GM12872 (cell line): ENCODE results near the gene TBCK.

Experiments used
- TF ChIP-seq, protein P1 (sequence below): IDR thresholded peaks from 3 replicates; pipeline ENCODE4 v1.5.1; 2011; ENCODE audit warnings: low read depth, mild to moderate bottlenecking, low read length, moderate library complexity; ENCODE audit not compliant: insufficient read depth

Gene TBCK

DNA sequence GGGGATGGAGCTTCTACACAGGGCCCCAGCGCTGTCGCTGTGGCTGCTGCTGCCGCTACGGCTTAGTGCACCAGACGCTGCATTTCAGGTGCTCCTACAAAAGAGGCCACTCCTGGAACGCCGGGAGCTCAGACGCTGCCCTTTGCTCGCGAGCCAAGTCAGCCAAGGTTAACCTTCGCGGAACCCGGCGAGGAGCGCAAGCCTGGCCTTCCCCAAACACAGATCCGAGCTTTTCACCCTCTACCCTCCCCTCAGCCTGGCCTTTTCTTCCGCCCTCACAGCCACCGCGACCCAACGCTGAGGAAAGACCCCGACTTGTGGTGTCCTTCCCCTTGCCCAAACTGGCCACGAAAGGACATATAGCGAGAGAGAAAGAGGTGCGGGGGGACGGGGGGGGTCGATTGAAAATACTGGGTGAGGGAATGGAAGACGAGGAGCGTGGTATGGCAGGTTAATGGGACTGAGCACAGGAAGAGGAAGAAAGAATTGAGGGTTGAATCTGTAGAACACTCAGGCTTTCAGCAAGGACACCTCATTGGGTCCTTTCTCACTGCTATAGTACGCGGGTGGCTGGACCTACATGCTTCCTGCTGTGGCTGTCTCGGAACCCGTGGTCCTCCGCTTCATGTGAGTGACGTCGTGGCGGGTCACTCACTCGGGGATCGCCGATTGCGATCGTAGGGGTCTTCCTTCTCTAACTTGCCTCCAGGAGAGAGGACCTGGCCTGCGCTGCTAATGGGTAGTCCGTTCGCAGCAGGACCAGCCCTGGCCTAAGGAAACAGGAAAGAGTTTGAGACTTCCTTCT is at the start of gene TBCK, which contains the start of gene AIMP1:
Gene TBCK (minus strand): TSS at position 242 of the 805 bp plus-strand sequence. CDS start 7,249 bp downstream, outside the sequence.
Gene AIMP1 (plus strand): TSS at position 583 of the 805 bp plus-strand sequence. CDS start 8,460 bp downstream, outside the sequence.
- TF ChIP-seq, protein P1, sequence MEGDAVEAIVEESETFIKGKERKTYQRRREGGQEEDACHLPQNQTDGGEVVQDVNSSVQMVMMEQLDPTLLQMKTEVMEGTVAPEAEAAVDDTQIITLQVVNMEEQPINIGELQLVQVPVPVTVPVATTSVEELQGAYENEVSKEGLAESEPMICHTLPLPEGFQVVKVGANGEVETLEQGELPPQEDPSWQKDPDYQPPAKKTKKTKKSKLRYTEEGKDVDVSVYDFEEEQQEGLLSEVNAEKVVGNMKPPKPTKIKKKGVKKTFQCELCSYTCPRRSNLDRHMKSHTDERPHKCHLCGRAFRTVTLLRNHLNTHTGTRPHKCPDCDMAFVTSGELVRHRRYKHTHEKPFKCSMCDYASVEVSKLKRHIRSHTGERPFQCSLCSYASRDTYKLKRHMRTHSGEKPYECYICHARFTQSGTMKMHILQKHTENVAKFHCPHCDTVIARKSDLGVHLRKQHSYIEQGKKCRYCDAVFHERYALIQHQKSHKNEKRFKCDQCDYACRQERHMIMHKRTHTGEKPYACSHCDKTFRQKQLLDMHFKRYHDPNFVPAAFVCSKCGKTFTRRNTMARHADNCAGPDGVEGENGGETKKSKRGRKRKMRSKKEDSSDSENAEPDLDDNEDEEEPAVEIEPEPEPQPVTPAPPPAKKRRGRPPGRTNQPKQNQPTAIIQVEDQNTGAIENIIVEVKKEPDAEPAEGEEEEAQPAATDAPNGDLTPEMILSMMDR = no peak

DNA sequence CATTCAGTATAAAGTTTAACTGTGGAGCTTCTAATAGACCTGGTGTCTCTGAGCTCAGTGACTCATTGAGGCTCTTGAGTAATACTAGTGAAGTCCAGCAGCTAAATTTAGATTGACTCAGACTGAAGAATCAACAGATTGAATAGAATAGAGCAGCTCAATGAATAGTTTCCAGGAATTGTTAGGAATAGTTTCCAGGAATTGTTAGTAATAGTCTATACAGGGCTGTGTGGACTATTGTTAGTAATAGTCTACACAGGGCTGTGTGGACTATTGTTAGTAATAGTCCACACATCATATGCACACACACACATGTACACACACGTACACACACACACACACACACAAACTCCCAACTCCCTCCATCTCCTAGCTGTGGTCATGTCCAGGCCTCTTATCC is 49.6 kb upstream of the TBCK start:
- TF ChIP-seq, protein P1 = no peak

DNA sequence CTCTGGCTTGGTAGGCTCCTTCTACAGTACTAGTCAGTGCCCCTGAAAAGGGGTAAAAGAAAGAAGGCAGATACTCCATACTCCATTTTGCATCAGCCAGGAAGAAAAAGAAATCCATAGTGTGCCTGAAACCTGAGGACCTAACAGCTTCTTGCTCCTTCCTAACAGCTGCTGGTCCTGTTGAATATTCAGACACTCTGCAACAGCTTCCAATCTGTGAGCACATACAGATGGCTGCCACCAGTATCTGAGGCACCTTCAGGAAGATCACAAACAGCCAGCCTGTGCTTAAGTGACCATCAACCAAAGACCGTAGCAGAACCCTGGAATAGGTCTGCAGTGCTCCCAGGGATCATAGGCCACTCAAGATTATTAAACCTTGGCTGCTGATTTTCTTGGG is 48.3 kb upstream of the TBCK start:
- TF ChIP-seq, protein P1 = no peak

DNA sequence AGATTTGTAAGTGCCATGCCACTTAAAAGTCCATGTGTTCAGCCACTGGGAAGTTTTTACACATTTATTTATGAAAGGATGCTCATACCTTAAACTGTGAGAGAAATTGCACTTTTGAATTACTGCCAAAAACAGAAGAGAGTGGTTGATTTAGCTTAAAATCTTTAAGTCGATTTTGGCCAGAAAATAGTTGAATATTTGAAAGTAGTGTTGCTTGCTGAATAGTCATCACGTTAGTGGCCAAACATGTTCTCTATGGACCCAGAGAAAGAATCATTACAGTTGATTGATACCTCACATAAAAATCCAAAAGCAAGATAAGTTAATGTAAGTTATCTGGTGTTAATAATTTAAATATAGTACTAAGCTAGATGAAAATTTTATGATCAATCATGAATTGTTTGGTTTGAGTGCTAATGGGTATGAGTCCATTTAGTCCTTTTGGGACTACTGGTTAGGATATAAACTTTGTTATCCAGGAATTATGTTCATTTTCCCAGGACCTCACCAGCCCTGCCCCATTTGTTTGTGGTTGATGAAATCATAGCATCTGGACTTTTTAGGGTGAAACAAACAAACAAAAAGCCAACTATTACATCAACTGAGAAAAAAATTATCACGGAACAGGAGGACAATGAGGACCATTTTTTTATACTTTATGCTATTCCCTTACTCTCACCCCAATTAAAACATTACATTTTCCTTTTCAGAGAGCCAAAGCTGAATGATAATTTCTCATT is 46.2 kb upstream of the TBCK start:
- TF ChIP-seq, protein P1 = no peak

DNA sequence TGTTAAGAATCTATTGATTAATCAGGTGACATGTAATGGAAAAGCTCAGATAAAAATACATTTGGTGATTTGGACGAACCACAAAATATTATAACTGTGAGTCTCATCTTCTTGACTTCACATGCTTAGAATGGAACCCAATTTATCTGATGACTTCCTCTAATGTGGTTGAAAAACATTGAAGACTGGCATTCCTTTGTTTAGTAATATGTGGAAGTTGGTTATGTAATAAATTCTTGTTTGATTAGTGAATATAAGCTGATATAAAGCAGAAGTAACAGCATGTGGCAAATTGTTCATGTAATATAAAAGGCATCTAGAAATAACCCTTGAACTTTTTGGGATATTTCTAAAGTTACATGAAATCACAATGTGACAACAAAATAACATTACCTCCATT is 42.9 kb upstream of the TBCK start:
- TF ChIP-seq, protein P1 = no peak

DNA sequence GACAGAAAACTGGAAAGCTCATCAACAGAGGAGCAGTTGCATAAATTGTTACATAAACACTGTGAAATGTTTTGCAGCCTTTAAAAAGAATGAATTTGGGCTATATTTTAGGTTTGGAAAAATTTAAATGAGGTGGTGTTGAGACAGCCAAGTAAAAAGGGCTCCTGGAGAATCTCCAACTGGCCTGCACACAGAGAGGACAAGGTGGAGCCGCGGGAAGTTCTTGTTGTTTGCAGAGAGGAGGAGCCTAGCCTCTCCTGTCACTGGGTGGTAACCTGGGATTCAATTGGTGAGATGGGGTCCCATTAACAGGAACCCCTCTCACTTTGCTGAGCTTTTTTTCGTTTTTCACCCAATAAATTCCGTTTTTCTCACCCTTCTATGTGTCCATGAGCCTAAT is 39.2 kb upstream of the TBCK start:
- TF ChIP-seq, protein P1 = no peak

DNA sequence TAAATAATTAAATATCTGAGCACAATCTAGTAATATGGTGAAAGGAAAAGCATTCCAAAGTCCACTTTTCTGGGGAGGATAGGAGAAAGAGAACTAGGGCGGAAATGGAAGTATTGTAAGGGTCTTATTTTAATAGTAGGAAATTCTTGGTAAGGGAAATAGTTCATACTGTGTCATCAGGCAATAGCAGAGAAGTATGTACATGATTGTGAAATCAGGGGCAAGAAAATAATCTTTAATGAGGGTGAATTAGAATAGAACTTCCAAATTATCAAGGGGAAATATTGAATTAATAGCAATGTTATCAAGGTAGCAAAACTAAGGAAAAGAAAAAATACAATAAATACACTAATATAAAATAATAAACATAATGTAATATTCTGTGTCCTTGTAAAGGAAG is 37.8 kb upstream of the TBCK start:
- TF ChIP-seq, protein P1 = no peak
